Endodermal cell (in vitro differentiated cells): ENCODE data around the gene LNX1. TPM values are rescaled to one million over a fixed set of nuclear protein-coding genes. Genes with fewer than 3 reads are reported as not detected.

Experiments
- DNase-seq: peaks from one replicate; pipeline ENCODE4 v3.0.0-alpha.2; 2017
- H3K27ac ChIP-seq: 2 replicates; pipeline ENCODE4 v1.5.1; 2013; ENCODE audit warnings: mild to moderate bottlenecking, low read depth, low read length, moderate library complexity
- H3K27me3 ChIP-seq: 2 replicates; pipeline ENCODE4 v1.6.1; 2013; ENCODE audit warnings: mild to moderate bottlenecking, low read length, moderate library complexity; ENCODE audit not compliant: insufficient read depth, control insufficient read depth, poor library complexity, severe bottlenecking
- H3K36me3 ChIP-seq: 2 replicates; pipeline ENCODE4 v1.7.0; 2013; ENCODE audit warnings: mild to moderate bottlenecking, low read length, moderate library complexity; ENCODE audit not compliant: control insufficient read depth, insufficient read depth
- H3K4me1 ChIP-seq: one replicate; pipeline ENCODE4 v1.7.0; 2013; ENCODE audit warnings: low read length; ENCODE audit not compliant: control insufficient read depth, insufficient read depth
- H3K4me3 ChIP-seq: 2 replicates; pipeline ENCODE4 v1.5.1; 2013; ENCODE audit warnings: mild to moderate bottlenecking, low read length, moderate library complexity
- H3K9ac ChIP-seq: 2 replicates; pipeline ENCODE4 v1.6.1; 2013; ENCODE audit warnings: mild to moderate bottlenecking, low read length, moderate library complexity; ENCODE audit not compliant: poor library complexity, severe bottlenecking; ENCODE audit errors: extremely low read depth
- H3K9me3 ChIP-seq: 2 replicates; pipeline ENCODE4 v1.6.1; 2013; ENCODE audit warnings: mild to moderate bottlenecking, low read length, moderate library complexity; ENCODE audit not compliant: control insufficient read depth
- H3K27ac Mint-ChIP-seq: 2 replicates; pipeline ENCODE4 v1.8.0; 2020; ENCODE audit warnings: mixed read lengths
- H3K27me3 Mint-ChIP-seq: 2 replicates; pipeline ENCODE4 v1.8.0; 2021; ENCODE audit warnings: mild to moderate bottlenecking, mixed read lengths; ENCODE audit not compliant: insufficient read depth
- H3K36me3 Mint-ChIP-seq: 2 replicates; pipeline ENCODE4 v1.8.0; 2020; ENCODE audit warnings: low read depth, mixed read lengths
- H3K4me1 Mint-ChIP-seq: 2 replicates; pipeline ENCODE4 v1.8.0; 2020; ENCODE audit warnings: mixed read lengths
- H3K4me3 Mint-ChIP-seq: 2 replicates; pipeline ENCODE4 v1.8.0; 2020; ENCODE audit warnings: mild to moderate bottlenecking, moderate library complexity, mixed read lengths
- H3K9me3 Mint-ChIP-seq: 2 replicates; pipeline ENCODE4 v1.8.0; 2020; ENCODE audit warnings: mild to moderate bottlenecking, mixed read lengths
- WGBS, 2 experiments: methylation state at CpG; one replicate each; pipeline versions ENCODE4 v1.1.5 to v1.1.7; 2013; ENCODE audit warnings: missing lambda C conversion rate in 2 of 2, mixed read lengths in 1 of 2; ENCODE audit not compliant: insufficient coverage in 1 of 2, insufficient read length in 1 of 2; 5-methylcytosine and 5-hydroxymethylcytosine counted together
- total RNA-seq, 2 donors: library from RNA; stranded (reverse); fragmentation: NEBNext Ultra II Directional in 1 of 2; extraction: Animal tissue kit (Norgen Biotek cat#: 25700) in 1 of 2; gene quantifications; 2 replicates in 1 of 2; 3 replicates in 1 of 2; pipeline ENCODE4 v1.2.1, GENCODE V29; 2021
- TF ChIP-seq, protein P1 (sequence below): fragments of 200-600 bp; sonication (generic); conservative IDR thresholded peaks from 2 replicates; pipeline ENCODE4 v1.5.0; 2021; ENCODE audit warnings: antibody characterized with exemption, mild to moderate bottlenecking

The LNX1 gene
- total RNA-seq, 2 donors from 2014 or later, result 4.4 to 5.4 TPM

DNA sequence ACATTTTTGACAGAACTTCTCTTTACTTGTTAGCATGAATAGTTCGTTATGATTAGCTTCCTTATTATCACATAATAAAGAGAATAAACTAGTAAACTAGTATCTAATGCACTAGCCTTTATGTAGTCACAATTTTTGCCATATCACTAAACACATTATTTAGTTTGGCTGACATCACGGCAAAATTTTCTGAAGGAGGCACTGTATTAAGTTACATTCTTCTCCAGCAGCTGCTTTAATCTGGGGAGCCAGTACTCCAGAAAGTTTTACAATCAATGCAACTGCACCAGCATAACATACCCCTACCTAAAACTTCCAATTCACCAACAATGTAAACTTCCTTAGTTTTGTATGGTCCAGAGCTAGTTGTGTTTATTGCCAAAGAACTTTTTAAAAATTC lies 126.0 kb downstream of the LNX1 start:
- H3K27ac Mint-ChIP-seq, result no peak overlapping the region
- no peak overlapping the region for H3K4me3 Mint-ChIP-seq
- WGBS, 2 experiments, result 86 to 100% methylated on average over 1 to 2 of the region's 2 CpGs
- DNase-seq, result no peak
- H3K4me1 Mint-ChIP-seq, result no peaks in the 10 kb centered on the region
- peaks cover 32% of the 10 kb centered on the region for H3K36me3 ChIP-seq
- peaks cover 23% of the 10 kb centered on the region for H3K9me3 ChIP-seq
- no peaks in the 10 kb centered on the region for H3K4me1 ChIP-seq
- no peak overlapping the region for H3K4me3 ChIP-seq
- no peaks in the 10 kb centered on the region for H3K27me3 ChIP-seq
- no peaks in the 10 kb centered on the region for H3K27me3 Mint-ChIP-seq
- no peak overlapping the region for H3K27ac ChIP-seq
- TF ChIP-seq, protein P1, sequence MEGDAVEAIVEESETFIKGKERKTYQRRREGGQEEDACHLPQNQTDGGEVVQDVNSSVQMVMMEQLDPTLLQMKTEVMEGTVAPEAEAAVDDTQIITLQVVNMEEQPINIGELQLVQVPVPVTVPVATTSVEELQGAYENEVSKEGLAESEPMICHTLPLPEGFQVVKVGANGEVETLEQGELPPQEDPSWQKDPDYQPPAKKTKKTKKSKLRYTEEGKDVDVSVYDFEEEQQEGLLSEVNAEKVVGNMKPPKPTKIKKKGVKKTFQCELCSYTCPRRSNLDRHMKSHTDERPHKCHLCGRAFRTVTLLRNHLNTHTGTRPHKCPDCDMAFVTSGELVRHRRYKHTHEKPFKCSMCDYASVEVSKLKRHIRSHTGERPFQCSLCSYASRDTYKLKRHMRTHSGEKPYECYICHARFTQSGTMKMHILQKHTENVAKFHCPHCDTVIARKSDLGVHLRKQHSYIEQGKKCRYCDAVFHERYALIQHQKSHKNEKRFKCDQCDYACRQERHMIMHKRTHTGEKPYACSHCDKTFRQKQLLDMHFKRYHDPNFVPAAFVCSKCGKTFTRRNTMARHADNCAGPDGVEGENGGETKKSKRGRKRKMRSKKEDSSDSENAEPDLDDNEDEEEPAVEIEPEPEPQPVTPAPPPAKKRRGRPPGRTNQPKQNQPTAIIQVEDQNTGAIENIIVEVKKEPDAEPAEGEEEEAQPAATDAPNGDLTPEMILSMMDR, result no peak
- H3K36me3 Mint-ChIP-seq, result peaks cover 41% of the 10 kb centered on the region
- H3K9me3 Mint-ChIP-seq, result peaks cover 36% of the 10 kb centered on the region
- no peak overlapping the region for H3K9ac ChIP-seq

DNA sequence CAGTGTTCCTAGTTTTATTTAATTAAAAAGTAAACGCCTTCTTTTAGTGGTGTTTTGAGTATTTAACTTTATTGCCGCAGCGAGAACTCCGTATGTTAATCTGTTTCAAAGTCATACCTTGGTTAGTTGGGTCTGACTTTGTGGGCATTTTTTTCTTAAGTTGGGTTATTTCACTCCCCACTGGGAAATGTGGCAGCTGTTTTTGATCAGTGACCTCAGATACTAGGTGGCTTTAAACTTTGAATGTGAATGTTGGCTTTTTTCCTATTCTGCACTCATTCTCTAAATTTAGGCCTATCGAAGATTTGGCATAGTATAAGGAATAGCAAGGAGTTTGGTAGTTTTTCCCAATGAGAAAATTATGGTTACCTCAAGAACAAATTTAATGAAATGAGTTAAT lies 127.9 kb downstream of the LNX1 start:
- Histone ChIP-seq H3K4me3 (no peak overlapping the region), H3K9me3 (peaks cover 23% of the 10 kb centered on the region), H3K9ac (no peak overlapping the region), H3K36me3 (peaks cover 51% of the 10 kb centered on the region), H3K27ac (no peak overlapping the region), H3K4me1 (no peaks in the 10 kb centered on the region), H3K27me3 (no peaks in the 10 kb centered on the region)
- H3K4me1 Mint-ChIP-seq, result peaks cover 3% of the 10 kb centered on the region
- no peaks in the 10 kb centered on the region for H3K27me3 Mint-ChIP-seq
- 93% methylated on average over 5 of the region's 5 CpGs; no CpG with 5 or more reads in 1 of the 2 experiments for WGBS, 2 experiments
- H3K9me3 Mint-ChIP-seq, result peaks cover 30% of the 10 kb centered on the region
- no peak overlapping the region for H3K27ac Mint-ChIP-seq
- TF ChIP-seq, protein P1, result no peak
- H3K4me3 Mint-ChIP-seq, result no peak overlapping the region
- DNase-seq, result no peak
- H3K36me3 Mint-ChIP-seq, result peaks cover 53% of the 10 kb centered on the region

DNA sequence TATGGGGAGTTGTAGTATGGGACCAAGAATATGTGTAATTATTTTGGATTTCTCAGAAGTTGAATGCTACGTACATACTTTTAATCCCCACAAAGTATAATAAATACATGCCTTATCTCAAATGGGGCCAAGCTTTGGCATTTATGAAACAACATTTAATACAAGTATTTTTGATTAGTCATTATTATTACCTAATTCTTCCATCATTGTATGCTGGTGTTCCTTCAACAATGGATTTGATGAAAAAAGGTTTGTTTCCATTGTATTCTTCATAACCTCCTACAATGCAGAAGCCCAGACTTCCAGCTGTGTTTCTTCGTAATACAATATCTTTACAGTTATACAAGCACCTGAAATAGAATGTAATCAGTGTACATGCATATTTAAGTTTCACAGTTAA lies 130.0 kb downstream of the LNX1 start:
- Histone ChIP-seq H3K4me1 (no peaks in the 10 kb centered on the region), H3K9ac (no peak overlapping the region), H3K27ac (no peak overlapping the region), H3K9me3 (peaks cover 20% of the 10 kb centered on the region), H3K4me3 (no peak overlapping the region), H3K27me3 (no peaks in the 10 kb centered on the region), H3K36me3 (peaks cover 66% of the 10 kb centered on the region)
- DNase-seq, result no peak
- Mint-ChIP-seq H3K4me1 (peaks cover 3% of the 10 kb centered on the region), H3K4me3 (no peak overlapping the region), H3K27ac (no peak overlapping the region), H3K36me3 (peaks cover 50% of the 10 kb centered on the region), H3K27me3 (no peaks in the 10 kb centered on the region), H3K9me3 (peaks cover 10% of the 10 kb centered on the region)
- 100% methylated on average over 1 to 2 of the region's 2 CpGs for WGBS, 2 experiments
- TF ChIP-seq, protein P1, result no peak
